MM.1S (cell line): ENCODE measurements around the gene MLLT10.

ENCODE experiments used
- DNase-seq: peaks from one replicate; pipeline ENCODE4 v3.0.0-alpha.2; 2015
- H2AFZ ChIP-seq: fragments of 300-600 bp; sonication (generic); 2 replicates; pipeline ENCODE4 v1.6.0; 2016; ENCODE audit warnings: antibody characterized with exemption, low read length
- H3F3A ChIP-seq: fragments of 300-600 bp; sonication (generic); 2 replicates; pipeline ENCODE4 v1.6.1; 2016; ENCODE audit warnings: mild to moderate bottlenecking, antibody characterized with exemption, low read length, moderate library complexity, mixed read lengths; ENCODE audit not compliant: insufficient read depth
- H3K27ac ChIP-seq: fragments of 300-600 bp; sonication (generic); 2 replicates; pipeline ENCODE4 v1.5.1; 2016; ENCODE audit warnings: mild to moderate bottlenecking, low read length
- H3K27me3 ChIP-seq: fragments of 300-600 bp; sonication (generic); replicated peaks from 2 replicates; pipeline ENCODE4 v1.6.0; 2016; ENCODE audit warnings: low read length; ENCODE audit not compliant: insufficient read depth
- H3K36me3 ChIP-seq: fragments of 300-600 bp; sonication (generic); replicated peaks from 2 replicates; pipeline ENCODE4 v1.6.1; 2016; ENCODE audit warnings: mild to moderate bottlenecking, low read length, mixed read lengths; ENCODE audit not compliant: insufficient read depth
- H3K4me1 ChIP-seq: fragments of 300-600 bp; sonication (generic); 2 replicates; pipeline ENCODE4 v1.6.1; 2016; ENCODE audit warnings: low read length, mixed read lengths
- H3K4me2 ChIP-seq: fragments of 300-600 bp; sonication (generic); 2 replicates; pipeline ENCODE4 v1.6.0; 2016; ENCODE audit warnings: low read depth, low read length
- H3K4me3 ChIP-seq: fragments of 300-600 bp; sonication (generic); 2 replicates; pipeline ENCODE4 v1.5.1; 2016; ENCODE audit warnings: low read length, mixed read lengths
- H3K79me2 ChIP-seq: fragments of 300-600 bp; sonication (generic); 2 replicates; pipeline ENCODE4 v1.6.1; 2016; ENCODE audit warnings: mixed run types, low read length, mixed read lengths
- H3K9ac ChIP-seq: fragments of 300-600 bp; sonication (generic); 2 replicates; pipeline ENCODE4 v1.6.1; 2016; ENCODE audit warnings: low read length, mixed read lengths
- H3K9me2 ChIP-seq: fragments of 300-600 bp; sonication (generic); replicated peaks from 2 replicates; pipeline ENCODE4 v1.6.1; 2016; ENCODE audit warnings: mild to moderate bottlenecking, low read length, mixed read lengths; ENCODE audit not compliant: insufficient read depth
- H3K9me3 ChIP-seq: fragments of 300-600 bp; sonication (generic); replicated peaks from 2 replicates; pipeline ENCODE4 v1.6.1; 2016; ENCODE audit warnings: mild to moderate bottlenecking, low read length, mixed read lengths; ENCODE audit not compliant: insufficient read depth
- H4K20me1 ChIP-seq: fragments of 300-600 bp; sonication (generic); 2 replicates; pipeline ENCODE4 v1.6.1; 2016; ENCODE audit warnings: mild to moderate bottlenecking, low read length, moderate library complexity, mixed read lengths; ENCODE audit not compliant: insufficient read depth
- EZH2 ChIP-seq: fragments of 300-600 bp; sonication (generic); optimal IDR thresholded peaks from 2 replicates; pipeline ENCODE3; 2017; ENCODE audit warnings: low read depth, mild to moderate bottlenecking, antibody characterized with exemption, low read length, mixed read lengths
- EZH2phosphoT487 ChIP-seq: fragments of 300-600 bp; sonication (generic); IDR thresholded peaks from 2 replicates; pipeline ENCODE4 v1.6.1; 2018; ENCODE audit warnings: antibody characterized with exemption, low read length
- TF ChIP-seq, protein P1 (sequence below): fragments of 300-600 bp; sonication (generic); IDR thresholded peaks from 2 replicates; pipeline ENCODE4 v1.5.1; 2016; ENCODE audit warnings: antibody characterized with exemption, low read length, mixed read lengths

MLLT10 gene

DNA sequence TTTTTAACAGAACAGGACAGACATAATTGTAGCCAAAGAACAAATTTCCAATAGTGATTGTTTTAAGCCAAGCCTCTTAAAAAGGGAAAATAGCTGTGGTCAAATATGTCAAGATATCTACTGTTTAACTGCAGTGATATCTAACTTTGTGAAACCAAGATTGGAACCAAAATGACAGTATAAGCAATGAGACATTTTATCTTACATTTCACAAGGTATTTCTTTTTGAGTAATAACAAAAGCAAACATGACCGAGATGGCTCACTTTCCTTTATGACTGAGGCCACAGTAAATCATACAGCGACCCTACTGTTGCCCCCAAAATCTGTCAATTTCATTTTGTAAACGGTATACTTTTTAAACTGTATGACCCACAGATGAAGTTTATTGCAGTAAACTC, 215.8 kb downstream of the MLLT10 start:
- no peaks in the 10 kb centered on the region for H3K4me1 ChIP-seq
- no peak for DNase-seq
- no peaks in the 10 kb centered on the region for H3K36me3 ChIP-seq
- no peak overlapping the region for H3K9ac ChIP-seq
- no peak overlapping the region for H3K27ac ChIP-seq
- no peak for TF ChIP-seq EZH2
- no peak for TF ChIP-seq EZH2phosphoT487
- TF ChIP-seq, protein P1, sequence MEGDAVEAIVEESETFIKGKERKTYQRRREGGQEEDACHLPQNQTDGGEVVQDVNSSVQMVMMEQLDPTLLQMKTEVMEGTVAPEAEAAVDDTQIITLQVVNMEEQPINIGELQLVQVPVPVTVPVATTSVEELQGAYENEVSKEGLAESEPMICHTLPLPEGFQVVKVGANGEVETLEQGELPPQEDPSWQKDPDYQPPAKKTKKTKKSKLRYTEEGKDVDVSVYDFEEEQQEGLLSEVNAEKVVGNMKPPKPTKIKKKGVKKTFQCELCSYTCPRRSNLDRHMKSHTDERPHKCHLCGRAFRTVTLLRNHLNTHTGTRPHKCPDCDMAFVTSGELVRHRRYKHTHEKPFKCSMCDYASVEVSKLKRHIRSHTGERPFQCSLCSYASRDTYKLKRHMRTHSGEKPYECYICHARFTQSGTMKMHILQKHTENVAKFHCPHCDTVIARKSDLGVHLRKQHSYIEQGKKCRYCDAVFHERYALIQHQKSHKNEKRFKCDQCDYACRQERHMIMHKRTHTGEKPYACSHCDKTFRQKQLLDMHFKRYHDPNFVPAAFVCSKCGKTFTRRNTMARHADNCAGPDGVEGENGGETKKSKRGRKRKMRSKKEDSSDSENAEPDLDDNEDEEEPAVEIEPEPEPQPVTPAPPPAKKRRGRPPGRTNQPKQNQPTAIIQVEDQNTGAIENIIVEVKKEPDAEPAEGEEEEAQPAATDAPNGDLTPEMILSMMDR = no peak
- no peak overlapping the region for H2AFZ ChIP-seq
- H3F3A ChIP-seq = no peaks in the 10 kb centered on the region
- H3K27me3 ChIP-seq = no peaks in the 10 kb centered on the region
- no peaks in the 10 kb centered on the region for H3K9me2 ChIP-seq
- H3K9me3 ChIP-seq = no peaks in the 10 kb centered on the region
- H4K20me1 ChIP-seq = no peaks in the 10 kb centered on the region
- no peak overlapping the region for H3K4me2 ChIP-seq
- H3K4me3 ChIP-seq = no peak overlapping the region
- H3K79me2 ChIP-seq = no peaks in the 10 kb centered on the region

DNA sequence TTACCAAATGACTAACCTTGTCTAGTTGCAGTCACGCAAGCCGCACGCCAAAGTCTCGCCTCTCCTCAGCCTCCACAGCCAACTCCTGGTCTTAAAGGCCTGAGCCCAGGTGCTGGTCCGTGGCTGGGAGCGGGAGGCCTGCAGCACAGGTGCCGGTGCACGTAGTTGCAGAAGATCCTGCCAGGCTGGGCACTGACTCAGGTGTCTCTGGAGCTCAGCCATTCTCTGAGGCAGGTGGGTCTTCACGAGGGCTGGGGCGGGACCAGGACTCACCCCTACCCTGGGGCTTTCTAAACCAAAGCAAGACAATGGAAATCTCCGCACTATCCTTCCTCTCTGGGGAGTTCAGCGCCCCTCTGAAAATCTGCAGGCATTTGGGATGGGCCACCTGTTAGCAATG, 216.4 kb downstream of the MLLT10 start:
- H3K9me3 ChIP-seq = no peaks in the 10 kb centered on the region
- no peaks in the 10 kb centered on the region for H4K20me1 ChIP-seq
- H3K4me3 ChIP-seq = no peak overlapping the region
- no peak overlapping the region for H2AFZ ChIP-seq
- H3K9ac ChIP-seq = no peak overlapping the region
- no peak overlapping the region for H3K27ac ChIP-seq
- H3K27me3 ChIP-seq = no peaks in the 10 kb centered on the region
- no peaks in the 10 kb centered on the region for H3K79me2 ChIP-seq
- no peaks in the 10 kb centered on the region for H3F3A ChIP-seq
- TF ChIP-seq, protein P1 = no peak
- no peak for TF ChIP-seq EZH2
- TF ChIP-seq EZH2phosphoT487 = no peak
- no peaks in the 10 kb centered on the region for H3K36me3 ChIP-seq
- H3K9me2 ChIP-seq = no peaks in the 10 kb centered on the region
- no peaks in the 10 kb centered on the region for H3K4me1 ChIP-seq
- no peak for DNase-seq
- H3K4me2 ChIP-seq = no peak overlapping the region

DNA sequence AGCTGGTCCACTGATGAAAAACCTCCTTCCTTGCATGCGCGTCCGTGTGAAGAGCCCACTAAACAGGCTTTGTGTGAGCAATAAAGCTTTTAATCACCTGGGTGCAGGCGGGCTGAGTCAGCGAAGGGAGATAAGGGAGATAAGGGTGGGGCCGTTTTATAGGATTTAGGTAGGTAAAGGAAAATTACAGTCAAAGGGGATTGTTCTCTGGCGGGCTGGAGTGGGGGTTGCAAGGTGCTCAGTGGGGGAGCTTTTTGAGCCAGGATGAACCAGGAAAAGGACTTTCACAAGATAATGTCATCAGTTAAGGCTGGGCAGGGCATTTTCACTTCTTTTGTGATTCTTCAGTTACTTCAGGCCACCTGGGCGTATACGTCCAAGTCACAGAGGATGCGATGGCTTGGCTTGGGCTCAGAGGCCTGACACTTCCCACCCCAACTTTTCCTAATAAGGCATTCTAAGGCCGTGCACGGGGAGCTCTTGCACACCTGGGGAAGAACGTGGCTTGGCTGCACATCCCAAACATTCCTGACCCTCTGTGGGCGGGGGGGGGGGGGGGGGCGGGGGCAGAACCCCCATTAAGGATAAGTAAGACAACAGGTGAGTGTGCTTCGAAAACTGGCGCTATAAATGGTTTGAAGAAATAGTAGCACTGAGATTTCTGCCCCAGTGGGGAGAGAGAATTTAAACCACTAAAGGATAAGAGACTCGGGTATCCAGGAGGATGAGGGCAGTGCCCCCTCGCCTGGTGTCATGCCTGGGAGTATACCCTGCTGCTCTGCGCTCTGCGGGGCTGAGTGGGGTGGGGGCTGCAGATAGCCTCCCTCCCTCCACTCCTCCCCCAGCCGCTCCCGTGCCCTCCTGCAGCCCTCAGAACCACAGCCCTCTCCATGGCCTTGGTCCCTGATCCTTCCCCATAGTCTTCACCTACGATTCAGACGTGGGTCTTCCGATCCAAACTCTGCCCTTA, 217.6 kb downstream of the MLLT10 start:
- H3K4me2 ChIP-seq = no peak overlapping the region
- no peak overlapping the region for H3K9ac ChIP-seq
- no peaks in the 10 kb centered on the region for H3K4me1 ChIP-seq

More for the DNA sequence above, 217.6 kb downstream of the MLLT10 start:
- Histone ChIP-seq H2AFZ (no peak overlapping the region), H3K4me3 (no peak overlapping the region), H3K79me2 (no peaks in the 10 kb centered on the region), H4K20me1 (no peaks in the 10 kb centered on the region), H3K9me3 (no peaks in the 10 kb centered on the region), H3K36me3 (no peaks in the 10 kb centered on the region), H3K27ac (no peak overlapping the region), H3F3A (no peaks in the 10 kb centered on the region), H3K9me2 (no peaks in the 10 kb centered on the region), H3K27me3 (no peaks in the 10 kb centered on the region)
- TF ChIP-seq, protein P1 = no peak
- TF ChIP-seq EZH2phosphoT487 (no peak), EZH2 (no peak)
- no peak for DNase-seq
